Hematopoietic multipotent progenitor cell (in vitro differentiated cells): Measurements from ENCODE around the gene C17orf107. TPM values are rescaled to one million over a fixed set of nuclear protein-coding genes. Genes with fewer than 3 reads are reported as not detected.

Experiments
- DNase-seq, 3 donors: peaks; one replicate each; pipeline ENCODE4 v3.0.0-alpha.2; 2011 to 2015; ENCODE audit warnings: low read depth in 2 of 3, low spot score in 2 of 3
- total RNA-seq: library from RNA; depleted of rRNA; stranded (reverse); fragments of >200 nt; gene quantifications from one replicate; pipeline ENCODE4 v1.2.3, GENCODE V29; 2012

The C17orf107 gene
- total RNA-seq, 1 donor, result 18.3 TPM

DNA sequence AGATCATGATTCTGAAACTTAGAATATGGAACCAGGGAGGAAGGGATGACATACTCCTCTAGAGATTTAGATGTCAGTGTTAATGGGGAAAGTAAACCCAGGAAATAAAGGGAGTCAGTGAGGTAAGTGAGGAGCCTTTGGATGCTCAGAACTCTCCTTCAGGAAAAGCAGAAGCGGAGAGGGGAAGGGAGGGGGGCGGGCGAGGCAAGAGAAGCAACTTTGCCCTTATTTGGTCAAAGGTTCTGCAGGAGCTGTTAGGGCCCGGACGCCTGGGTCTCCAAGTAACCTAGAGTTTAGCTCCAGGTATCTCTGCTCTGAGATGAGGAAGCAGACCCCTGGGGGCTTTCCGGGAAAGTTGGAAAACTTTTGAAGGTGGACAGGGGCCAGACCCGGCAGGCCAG lies 47.7 kb downstream of the C17orf107 start:
- no peak for DNase-seq

DNA sequence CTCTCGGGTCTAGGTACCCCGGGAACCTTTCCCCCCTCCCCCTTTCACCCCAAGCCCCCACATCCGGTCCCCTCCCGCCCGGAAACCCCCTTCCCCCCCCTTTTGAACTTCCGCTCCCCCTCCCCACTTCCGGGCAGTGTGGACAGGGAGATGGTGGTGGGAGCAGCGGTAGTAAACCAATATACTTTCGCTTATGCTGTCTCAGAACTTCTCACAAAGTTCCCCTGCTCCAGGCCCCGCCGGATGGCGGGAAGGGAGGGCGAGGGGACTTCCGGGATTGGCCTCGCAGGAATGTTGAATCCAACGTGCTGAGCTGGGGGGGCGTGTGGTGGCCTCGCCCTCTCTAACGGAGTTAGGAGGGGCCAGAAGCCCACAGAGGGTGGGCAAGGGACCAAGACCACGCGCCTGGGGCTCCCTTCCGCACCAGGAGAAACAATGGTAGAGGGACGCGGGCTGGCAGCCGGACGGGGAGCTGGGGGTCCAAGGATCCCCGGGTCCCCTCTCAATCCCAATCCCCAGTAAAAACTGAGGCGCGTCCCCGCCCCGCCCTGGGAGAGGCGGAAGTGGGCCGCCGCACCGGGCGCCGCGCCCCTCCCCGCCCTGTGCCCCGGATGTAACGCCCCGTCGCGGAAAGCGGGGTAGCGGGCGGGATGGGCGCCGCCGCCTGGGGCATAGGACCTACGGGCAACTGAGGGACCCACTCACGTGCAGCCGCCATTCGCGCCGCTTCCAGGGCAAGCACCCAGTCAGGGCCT lies 48.3 kb downstream of the C17orf107 start:
- DNase-seq, result peak in 1 of 3 donors; percentile 36

DNA sequence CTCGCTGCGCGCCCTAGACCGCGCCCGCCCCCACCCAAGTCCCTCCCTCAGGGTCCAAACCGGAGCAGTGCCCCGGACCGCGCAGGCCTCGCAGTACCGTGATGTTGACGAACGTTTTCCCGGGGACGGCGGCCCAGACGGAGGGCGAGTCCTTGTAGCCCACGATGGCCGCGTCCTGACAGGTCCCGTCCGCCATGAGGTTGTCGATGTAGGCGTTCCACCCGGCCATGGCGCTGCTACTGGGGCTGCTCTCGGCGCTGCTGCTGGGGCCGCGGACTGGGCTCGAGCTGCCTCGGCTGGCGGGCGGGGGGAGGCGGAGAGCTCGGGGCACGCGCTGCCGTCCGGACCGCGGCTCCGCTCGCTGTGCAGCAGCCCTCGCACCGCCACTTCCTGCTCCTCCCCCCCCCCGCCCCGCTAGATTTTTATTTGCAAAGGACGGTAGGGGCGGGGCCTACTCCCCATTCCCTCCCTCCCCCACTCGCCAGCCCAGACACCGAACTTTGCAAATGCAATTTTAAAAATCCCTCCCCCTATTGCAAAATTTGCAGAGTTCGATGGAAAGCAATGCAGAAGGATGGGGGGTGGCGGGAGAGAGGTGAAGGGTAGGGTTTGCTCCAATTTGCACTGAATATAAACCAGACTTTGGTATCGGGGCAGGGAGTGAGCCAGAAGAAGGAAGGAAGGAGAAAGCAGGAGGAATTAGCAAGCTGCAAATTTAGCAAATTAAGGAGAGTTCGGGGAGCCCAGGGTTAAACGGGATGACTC lies 49.0 kb downstream of the C17orf107 start, which contains the start of gene PFN1:
PFN1 (minus strand) TSS at position 365 of the 765 bp plus-strand sequence; CDS start at position 229, 136 bp downstream.
- DNase-seq, result peak; percentile 82 to 94 (median 92)

DNA sequence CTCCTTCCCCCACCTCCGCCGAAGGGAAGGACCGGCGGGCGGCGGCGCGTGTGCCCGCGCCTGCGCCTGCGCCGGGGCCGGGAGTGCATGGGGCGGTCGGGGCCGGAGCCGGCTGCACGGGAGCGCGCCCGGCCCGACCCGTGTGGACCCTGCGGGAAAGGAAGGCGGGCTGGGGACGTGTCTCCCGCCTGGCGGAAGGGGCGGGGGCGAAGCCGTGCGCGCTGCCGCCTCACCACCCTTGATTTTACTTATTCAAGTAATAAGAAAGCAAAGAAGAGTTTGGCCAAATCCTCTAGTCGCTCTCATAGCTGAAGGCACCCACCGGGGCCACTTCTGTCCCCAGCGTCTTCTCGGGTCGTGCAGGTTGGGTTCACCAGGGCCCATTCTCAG lies 49.6 kb downstream of the C17orf107 start:
- DNase-seq, result peak in 2 of 3 donors; percentile 75 to 86

DNA sequence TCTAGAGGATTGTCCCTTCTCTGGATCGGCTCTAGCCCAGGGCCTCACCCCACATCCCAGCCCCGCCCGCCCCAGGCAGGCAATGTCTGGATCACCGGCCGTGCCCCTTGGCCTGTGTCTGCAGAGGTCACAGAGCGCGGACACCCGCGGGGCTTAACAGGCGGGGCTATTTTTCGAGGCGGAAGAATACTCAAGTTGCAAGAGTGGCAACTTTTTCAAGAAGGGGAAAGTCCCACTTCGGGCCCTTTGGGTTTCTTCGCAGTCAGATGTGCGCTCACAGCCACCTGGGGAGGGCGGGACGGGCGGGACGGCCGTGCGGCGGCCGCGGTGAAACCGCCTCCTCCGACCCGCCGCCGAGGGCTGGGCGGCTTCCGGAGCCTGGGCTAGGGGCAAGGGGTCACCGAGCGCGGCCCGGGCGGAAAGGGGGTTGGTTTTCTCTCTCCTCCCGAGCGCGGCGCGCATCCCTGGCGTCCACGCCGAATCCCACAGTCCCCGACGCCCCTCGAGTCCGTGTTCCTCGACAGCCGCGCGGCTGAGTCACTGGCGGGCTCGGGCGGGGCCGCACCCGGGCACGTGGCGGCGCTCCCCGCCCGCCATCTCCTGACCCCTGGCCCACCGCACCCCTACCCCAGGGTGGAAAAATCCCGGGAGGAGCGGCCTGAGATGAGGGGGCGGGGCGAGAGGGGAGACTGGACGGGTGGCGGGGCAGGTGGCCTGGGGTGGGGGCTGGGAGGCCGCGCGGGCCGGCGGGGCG lies 50.2 kb downstream of the C17orf107 start:
- peak; percentile 78 to 88 (median 80) for DNase-seq

DNA sequence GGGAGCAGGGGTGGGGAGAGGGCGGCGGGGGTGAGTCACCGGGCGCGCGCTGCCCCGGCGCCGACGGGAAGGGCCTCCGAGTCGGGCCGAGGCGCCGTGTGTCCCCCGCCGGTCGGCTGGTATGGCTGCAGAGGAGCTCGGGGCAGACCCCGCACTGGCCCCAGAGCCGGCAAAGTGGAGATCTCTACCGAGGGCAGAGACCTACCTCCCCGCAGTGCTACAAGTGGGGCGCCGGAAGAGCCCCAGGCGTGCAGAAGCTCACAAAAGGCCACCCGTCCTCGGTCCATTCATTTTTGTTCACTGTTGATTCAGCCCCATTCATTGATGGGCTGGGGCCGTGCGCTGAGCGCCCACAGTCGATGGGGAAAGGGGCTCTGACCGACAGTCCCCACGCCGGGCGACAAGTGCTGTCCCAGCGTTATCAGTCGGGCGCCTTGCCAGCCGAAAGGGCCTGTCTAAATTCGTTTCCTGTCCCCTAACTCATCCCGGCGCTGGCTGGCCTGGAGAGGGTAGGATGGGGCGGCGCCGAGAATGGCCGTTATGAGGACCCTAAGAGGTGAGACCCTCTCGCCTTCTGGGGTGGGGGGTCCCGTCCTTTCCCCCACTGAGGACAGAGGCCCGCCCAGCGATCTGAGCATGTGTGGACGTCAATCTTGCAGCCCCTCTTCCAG lies 50.9 kb downstream of the C17orf107 start:
- no peak for DNase-seq

DNA sequence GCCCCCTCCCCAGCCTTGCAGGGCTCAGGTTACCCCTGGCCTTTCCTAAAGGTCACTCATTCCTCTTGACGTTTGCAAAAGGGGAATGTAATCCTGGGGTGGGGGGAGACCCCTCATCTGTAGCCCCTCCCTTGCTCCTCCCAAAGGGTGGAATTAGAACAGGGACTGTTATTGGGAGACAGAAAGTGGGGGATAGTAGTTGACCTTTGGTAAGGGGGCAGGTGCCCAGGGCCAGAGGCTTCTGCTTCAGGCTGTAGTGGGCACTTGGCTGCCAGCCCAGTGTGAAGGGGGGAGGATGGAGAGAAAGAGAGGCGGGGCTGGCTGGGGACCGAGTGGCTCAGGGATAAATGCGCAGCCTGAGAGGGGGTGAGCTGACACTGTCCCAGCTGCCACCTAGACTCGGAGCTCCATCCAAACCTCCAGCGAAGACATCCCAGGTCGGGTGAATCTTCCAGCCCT lies 51.4 kb downstream of the C17orf107 start, which contains the start of gene ENO3:
ENO3 (plus strand) TSS at position 374 of the 459 bp plus-strand sequence. CDS start 711 bp downstream, outside the sequence.
- DNase-seq, result no peak

DNA sequence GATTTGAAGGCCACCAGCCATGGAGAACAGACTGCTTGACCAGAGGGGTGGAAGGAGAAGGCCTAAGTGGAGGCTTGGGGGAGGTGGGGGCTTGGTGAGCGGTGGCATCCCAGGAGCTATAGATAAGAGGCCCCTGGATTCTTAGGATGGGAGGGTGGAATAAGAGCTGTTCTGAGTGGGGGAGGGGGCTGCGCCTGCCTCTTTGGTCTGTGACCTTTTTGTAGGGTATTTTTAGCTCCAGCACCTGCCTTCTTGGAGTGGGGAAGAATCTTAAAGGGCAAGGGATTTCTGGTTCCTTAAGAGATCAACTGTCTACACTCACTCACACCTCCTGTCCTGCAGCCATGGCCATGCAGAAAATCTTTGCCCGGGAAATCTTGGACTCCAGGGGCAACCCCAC lies 52.1 kb downstream of the C17orf107 start:
- DNase-seq, result no peak

Other genes with a start within 250 kb of the C17orf107 start
- 52.5 TPM for gene PELP1, start 195.4 kb upstream of the C17orf107 start, total RNA-seq
- gene ARRB2, start 188.9 kb upstream of the C17orf107 start, total RNA-seq, result 63.0 TPM
- gene MED11, start 168.1 kb upstream of the C17orf107 start, total RNA-seq, result 12.9 TPM
- gene ZMYND15, start 159.7 kb upstream of the C17orf107 start, total RNA-seq, result under 0.01 TPM
- gene CXCL16, start 159.6 kb upstream of the C17orf107 start, total RNA-seq, result 0.27 TPM
- not detected for gene TM4SF5, start 127.7 kb upstream of the C17orf107 start, total RNA-seq
- not detected for gene VMO1, start 113.2 kb upstream of the C17orf107 start, total RNA-seq
- not detected for gene GLTPD2, start 110.6 kb upstream of the C17orf107 start, total RNA-seq
- 116 TPM for gene PSMB6, start 103.4 kb upstream of the C17orf107 start, total RNA-seq
- gene PLD2, start 92.4 kb upstream of the C17orf107 start, total RNA-seq, result 5.9 TPM
- gene MINK1, start 66.2 kb upstream of the C17orf107 start, total RNA-seq, result 21.0 TPM
- gene CHRNE, start 3.6 kb downstream of the C17orf107 start, total RNA-seq, result 5.4 TPM
- 2.2 TPM for gene GP1BA, start 32.7 kb downstream of the C17orf107 start, total RNA-seq
- gene SLC25A11, start 40.5 kb downstream of the C17orf107 start, total RNA-seq, result 78.6 TPM
- gene RNF167, start 40.7 kb downstream of the C17orf107 start, total RNA-seq, result 27.5 TPM
- gene PFN1, start 49.0 kb downstream of the C17orf107 start, total RNA-seq, result 429 TPM
- 2.4 TPM for gene ENO3, start 51.6 kb downstream of the C17orf107 start, total RNA-seq
- gene SPAG7, start 68.3 kb downstream of the C17orf107 start, total RNA-seq, result 31.2 TPM
- 6.2 TPM for gene CAMTA2, start 88.1 kb downstream of the C17orf107 start, total RNA-seq
- gene INCA1, start 98.0 kb downstream of the C17orf107 start, total RNA-seq, result not detected
- gene KIF1C, start 98.4 kb downstream of the C17orf107 start, total RNA-seq, result 1.1 TPM
- gene SLC52A1, start 135.9 kb downstream of the C17orf107 start, total RNA-seq, result not detected
- gene ZFP3, start 178.9 kb downstream of the C17orf107 start, total RNA-seq, result 1.3 TPM
- 4.8 TPM for gene ZNF232, start 212.3 kb downstream of the C17orf107 start, total RNA-seq
- gene USP6, start 216.5 kb downstream of the C17orf107 start, total RNA-seq, result 2.2 TPM